NCI-H510A treated with DMSO at 0.1 percent for 48 hours (cell line): Measurements from ENCODE around the gene IFNW1.
A peak's percentile ranks its signal among the peaks of the same experiment; 100 is the strongest.
"Not testable (repeated sequence)": the region's sequence is repeated elsewhere in the genome, so short reads cannot be mapped to it uniquely, and the experiment has no call there.

Experiments
- DNase-seq: peaks from one replicate; lab custom pipeline; 2025; lab: John Stamatoyannopoulos, UW

IFNW1 gene

GRCh38 chr9:21141427-21141882, at the start of gene IFNW1:
Gene IFNW1 (minus strand): TSS chr9:21141832. CDS start chr9:21141570, 262 bp downstream.
- DNase-seq, result no peak

- not testable (repeated sequence) for DNase-seq
Measured at GRCh38 chr9:21187487-21187886, 45.9 kb upstream of the IFNW1 start, which contains the start of gene IFNA4. Gene IFNA4 (minus strand): TSS chr9:21187587. CDS start chr9:21187531, 56 bp downstream.

- not testable (repeated sequence) for DNase-seq
Measured at GRCh38 chr9:21182810-21183736, 41.4 kb upstream of the IFNW1 start.

- no peak for DNase-seq
Measured at GRCh38 chr9:21174671-21175070, 33.0 kb upstream of the IFNW1 start.

- no peak for DNase-seq
Measured at GRCh38 chr9:21172156-21172555, 30.5 kb upstream of the IFNW1 start.

GRCh38 chr9:21171351-21171750, 29.7 kb upstream of the IFNW1 start:
- no peak for DNase-seq

- DNase-seq, result not testable (repeated sequence)
Measured at GRCh38 chr9:21166560-21166959, 24.9 kb upstream of the IFNW1 start, which contains the start of gene IFNA21. Gene IFNA21 (minus strand): TSS chr9:21166660. CDS start chr9:21166612, 48 bp downstream.

- no peak for DNase-seq
Measured at GRCh38 chr9:21165516-21165915, 23.9 kb upstream of the IFNW1 start.

GRCh38 chr9:21160178-21160577, 18.5 kb upstream of the IFNW1 start:
- DNase-seq, result no peak

- no peak for DNase-seq
Measured at GRCh38 chr9:21155501-21155900, 13.9 kb upstream of the IFNW1 start.

GRCh38 chr9:21154018-21154608, 12.5 kb upstream of the IFNW1 start:
- peak; percentile 0 for DNase-seq

GRCh38 chr9:21153336-21154017, 11.8 kb upstream of the IFNW1 start:
- no peak for DNase-seq

GRCh38 chr9:21144603-21145002, 3.0 kb upstream of the IFNW1 start:
- no peak for DNase-seq

- no peak for DNase-seq
Measured at GRCh38 chr9:21137020-21137419, 4.6 kb downstream of the IFNW1 start.

- no peak for DNase-seq
Measured at GRCh38 chr9:21135736-21136135, 5.9 kb downstream of the IFNW1 start.

- DNase-seq, result not testable (repeated sequence)
Measured at GRCh38 chr9:21128186-21128585, 13.4 kb downstream of the IFNW1 start.

- DNase-seq, result no peak
Measured at GRCh38 chr9:21121595-21122251, 19.9 kb downstream of the IFNW1 start.

GRCh38 chr9:21121079-21121478, 20.6 kb downstream of the IFNW1 start:
- no peak for DNase-seq

- no peak for DNase-seq
Measured at GRCh38 chr9:21119093-21119770, 22.4 kb downstream of the IFNW1 start.

GRCh38 chr9:21114311-21114710, 27.3 kb downstream of the IFNW1 start:
- DNase-seq, result no peak
